A549 (cell line): Measurements from ENCODE around the gene NDUFA12. TPM values are rescaled to one million over a fixed set of nuclear protein-coding genes. Genes with fewer than 3 reads are reported as not detected.

ENCODE experiments used
- ATAC-seq, 2 experiments: fragments of 200-7000 bp in 1 of 2; fragments of >200 bp in 1 of 2; cut with Nextera tagmentation in 1 of 2; cut with Tn5 transposase in 1 of 2; 3 replicates each; pipeline versions ENCODE4 v1.8.0 to v1.9.1; 2018 to 2020; ENCODE audit warnings: mild to moderate bottlenecking in 1 of 2, moderate library complexity in 1 of 2
- CTCF ChIA-PET: fragments of 300-600 bp; sonication (Branson Sonifier 250); formaldehyde crosslinking; extraction: SDS; loops from one replicate; lab custom pipeline; 2021; ENCODE audit warnings: antibody characterized with exemption, inconsistent platforms; lab: Yijun Ruan, JAX
- POLR2A ChIA-PET: fragments of 350-600 bp; formaldehyde crosslinking; extraction: SDS; loops from one replicate; lab custom pipeline; 2021; ENCODE audit warnings: antibody characterized with exemption, inconsistent platforms; lab: Yijun Ruan, JAX
- DNase-seq, 2 experiments: peaks; one replicate each; pipeline versions ENCODE4 v3.0.0 to v3.0.0-alpha.2; 2011 to 2016; ENCODE audit warnings: low read depth in 1 of 2, low spot score in 1 of 2
- FAIRE-seq: peaks from 2 replicates; lab custom pipeline; 2011; peaks lifted over from hg19 to GRCh38; lab: Jason Lieb, UNC
- H3K27ac ChIP-seq, 2 experiments: fragments of >200 bp; sonication (Bioruptor Twin); formaldehyde crosslinking; 3 replicates each; pipeline ENCODE4 v1.5.1; 2016 to 2017
- H3K4me1 ChIP-seq: fragments of >200 bp; sonication (Bioruptor Twin); formaldehyde crosslinking; 3 replicates; pipeline ENCODE4 v1.6.1; 2016
- H3K4me2 ChIP-seq: fragments of >200 bp; sonication (Bioruptor Twin); formaldehyde crosslinking; 3 replicates; pipeline ENCODE4 v1.6.1; 2016
- H3K4me3 ChIP-seq: fragments of >200 bp; sonication (Bioruptor Twin); formaldehyde crosslinking; 3 replicates; pipeline ENCODE4 v1.5.1; 2016
- H3K9me3 ChIP-seq: fragments of >200 bp; sonication (Bioruptor Twin); formaldehyde crosslinking; 3 replicates; pipeline ENCODE4 v1.6.1; 2016
- ATOH8 ChIP-seq: fragments of 250-450 bp; sonication (Bioruptor Pico); IDR thresholded peaks from 2 replicates; pipeline ENCODE4 v1.5.0; 2020; ENCODE audit warnings: low read depth, mild to moderate bottlenecking, moderate library complexity
- BCL3 ChIP-seq: fragments of >200 bp; sonication (Bioruptor Twin); formaldehyde crosslinking; IDR thresholded peaks from 3 replicates; pipeline ENCODE4 v1.6.1; 2016
- CEBPB ChIP-seq, 2 experiments: fragments of >200 bp in 1 of 2; sonication (Bioruptor Twin) in 1 of 2; formaldehyde crosslinking in 1 of 2; IDR thresholded peaks; 2 replicates each; pipeline ENCODE4 v1.6.1; 2012 to 2016
- EHMT2 ChIP-seq: fragments of 200-600 bp; sonication (generic); IDR thresholded peaks from 2 replicates; pipeline ENCODE4 v1.6.1; 2016; ENCODE audit warnings: antibody characterized with exemption, low read depth, mild to moderate bottlenecking, moderate library complexity
- ELK1 ChIP-seq: fragments of 150-350 bp; IDR thresholded peaks from 2 replicates; pipeline ENCODE4 v1.6.1; 2014; ENCODE audit warnings: low read depth, mild to moderate bottlenecking, low read length
- FOSL2 ChIP-seq, 2 experiments: fragments of 450-650 bp in 1 of 2; fragments of >200 bp in 1 of 2; sonication (Bioruptor Twin) in 1 of 2; formaldehyde crosslinking; IDR thresholded peaks; 2 replicates each; pipeline versions ENCODE4 v1.5.0 to v1.6.1; 2016 to 2020; ENCODE audit warnings: mild to moderate bottlenecking in 1 of 2, moderate library complexity in 1 of 2
- HDAC2 ChIP-seq: fragments of 200-600 bp; sonication (generic); IDR thresholded peaks from 2 replicates; pipeline ENCODE4 v1.6.1; 2016
- JUN ChIP-seq, 2 experiments: fragments of >200 bp; sonication (Bioruptor Twin); formaldehyde crosslinking; IDR thresholded peaks; 2 replicates in 1 of 2; 3 replicates in 1 of 2; pipeline ENCODE4 v1.6.1; 2016 to 2017
- MAFK ChIP-seq: fragments of 450-650 bp; IDR thresholded peaks from 2 replicates; pipeline ENCODE4 v1.6.1; 2014; ENCODE audit not compliant: partially characterized antibody
- NPAS2 ChIP-seq: fragments of 250-450 bp; sonication (Bioruptor Pico); IDR thresholded peaks from 2 replicates; pipeline ENCODE4 v1.8.0; 2022; ENCODE audit warnings: mild to moderate bottlenecking, moderate library complexity, borderline replicate concordance
- NR3C1 ChIP-seq: fragments of >200 bp; sonication (Bioruptor Twin); formaldehyde crosslinking; IDR thresholded peaks from 3 replicates; pipeline ENCODE4 v1.6.1; 2017
- PHF8 ChIP-seq: fragments of 200-600 bp; sonication (generic); IDR thresholded peaks from 2 replicates; pipeline ENCODE4 v1.6.1; 2016; ENCODE audit warnings: low read depth, mild to moderate bottlenecking, antibody characterized with exemption, moderate library complexity, borderline replicate concordance
- RARB ChIP-seq: fragments of 250-450 bp; sonication (Bioruptor Pico); IDR thresholded peaks from 2 replicates; pipeline ENCODE4 v1.8.0; 2021; ENCODE audit warnings: mild to moderate bottlenecking, moderate library complexity
- RNF2 ChIP-seq: fragments of 200-600 bp; sonication (generic); IDR thresholded peaks from 2 replicates; pipeline ENCODE4 v1.6.1; 2016; ENCODE audit warnings: low read depth, mild to moderate bottlenecking, antibody characterized with exemption, moderate library complexity, borderline replicate concordance
- SREBF2 ChIP-seq: fragments of 450-650 bp; IDR thresholded peaks from 2 replicates; pipeline ENCODE4 v1.6.1; 2014; ENCODE audit warnings: mild to moderate bottlenecking, moderate library complexity
- TFCP2L1 ChIP-seq: fragments of 250-450 bp; sonication (Bioruptor Pico); IDR thresholded peaks from 2 replicates; pipeline ENCODE4 v1.5.0; 2021; ENCODE audit warnings: mild to moderate bottlenecking
- TP53 ChIP-seq: fragments of 250-450 bp; sonication (Bioruptor Pico); IDR thresholded peaks from 2 replicates; pipeline ENCODE4 v1.5.0; 2021; ENCODE audit warnings: mild to moderate bottlenecking, moderate library complexity
- ZNF302 ChIP-seq: fragments of 250-450 bp; sonication (Bioruptor Pico); IDR thresholded peaks from 2 replicates; pipeline ENCODE4 v1.9.0; 2021; ENCODE audit warnings: inconsistent platforms, mild to moderate bottlenecking, moderate library complexity
- WGBS: methylation state at CpG from one replicate; pipeline ENCODE4 v1.1.6; 2017; ENCODE audit errors: missing lambda C conversion rate; 5-methylcytosine and 5-hydroxymethylcytosine counted together
- polyA plus RNA-seq, 4 experiments: library from polyadenylated mRNA; depleted of rRNA in 3 of 4; stranded (reverse); fragments of >200 nt; fragmentation: RNase III in 1 of 4; extraction: RNeasy Plus Mini Kit Qiagen cat#74134 plus additional on column Dnase treatment in 1 of 4; gene quantifications; 2 replicates in 3 of 4; 3 replicates in 1 of 4; pipeline ENCODE4 v1.2.3, GENCODE V29; 2011 to 2017
- TF ChIP-seq, protein P1 (sequence below): fragments of >200 bp; sonication (Bioruptor Twin); formaldehyde crosslinking; IDR thresholded peaks from 2 replicates; pipeline ENCODE4 v1.6.1; 2016

NDUFA12 gene
- polyA plus RNA-seq, 2 of the 4 experiments (the other 2 are of a cell fraction), result 207 to 257 TPM

DNA sequence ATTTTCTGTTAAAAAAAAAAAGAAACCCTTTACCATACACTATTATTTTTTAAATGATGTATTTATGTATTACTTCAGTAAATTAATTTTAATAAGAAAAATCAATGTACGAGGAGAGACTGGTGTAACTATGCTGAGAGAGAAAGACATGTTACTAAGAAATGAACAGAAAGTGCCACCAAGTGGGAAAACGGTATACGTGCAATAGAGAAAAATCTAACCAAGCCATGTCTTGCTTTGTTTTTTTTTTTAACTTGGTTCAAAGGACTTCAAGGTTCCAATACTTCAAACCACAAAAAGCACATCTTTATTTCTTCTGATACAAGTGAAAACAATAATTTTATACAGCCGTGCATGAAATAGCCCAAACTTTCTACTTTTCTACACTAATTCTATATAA lies 22.9 kb downstream of the NDUFA12 start (continued):
- TF ChIP-seq EHMT2, result no peak
- TF ChIP-seq RNF2, result no peak
- no peak for TF ChIP-seq PHF8
- TF ChIP-seq FOSL2 (IDR thresholded peaks at IDR 0.05), result no peak
- no peak for TF ChIP-seq FOSL2 (CRISPR knock-in tag; IDR thresholded peaks at IDR 0.05)
- TF ChIP-seq, protein P1, sequence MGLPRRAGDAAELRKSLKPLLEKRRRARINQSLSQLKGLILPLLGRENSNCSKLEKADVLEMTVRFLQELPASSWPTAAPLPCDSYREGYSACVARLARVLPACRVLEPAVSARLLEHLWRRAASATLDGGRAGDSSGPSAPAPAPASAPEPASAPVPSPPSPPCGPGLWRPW, result no peak
- TF ChIP-seq NR3C1, result no peak
- no peak for TF ChIP-seq CEBPB (IDR thresholded peaks at IDR 0.05)

- Histone ChIP-seq H3K27ac (no peak overlapping the region), H3K4me1 (no peaks in the 10 kb centered on the region), H3K4me3 (no peak overlapping the region), H3K9me3 (no peaks in the 10 kb centered on the region), H3K4me2 (no peak overlapping the region)
- POLR2A ChIA-PET, result no interaction called here
- TF ChIP-seq TFCP2L1 (CRISPR knock-in tag) (no peak), JUN (IDR thresholded peaks at IDR 0.05) (no peak), HDAC2 (no peak), TP53 (CRISPR knock-in tag) (no peak), ELK1 (no peak), ATOH8 (CRISPR knock-in tag) (no peak), BCL3 (no peak), SREBF2 (no peak), NR3C1 (no peak), RARB (no peak)
- ATAC-seq (no peak), FAIRE-seq (no peak), DNase-seq (no peak)
- CTCF ChIA-PET, result interaction anchor here (1.0 to 1.3 kb wide), 2 partner anchors 176 to 356 kb away, joined by 3 read pairs; no protein-coding TSS in a partner anchor
- 90% methylated on average over 4 of the region's 4 CpGs for WGBS
Measured at GRCh38 chr12:94979941-94980340, 23.6 kb downstream of the NDUFA12 start.

DNA sequence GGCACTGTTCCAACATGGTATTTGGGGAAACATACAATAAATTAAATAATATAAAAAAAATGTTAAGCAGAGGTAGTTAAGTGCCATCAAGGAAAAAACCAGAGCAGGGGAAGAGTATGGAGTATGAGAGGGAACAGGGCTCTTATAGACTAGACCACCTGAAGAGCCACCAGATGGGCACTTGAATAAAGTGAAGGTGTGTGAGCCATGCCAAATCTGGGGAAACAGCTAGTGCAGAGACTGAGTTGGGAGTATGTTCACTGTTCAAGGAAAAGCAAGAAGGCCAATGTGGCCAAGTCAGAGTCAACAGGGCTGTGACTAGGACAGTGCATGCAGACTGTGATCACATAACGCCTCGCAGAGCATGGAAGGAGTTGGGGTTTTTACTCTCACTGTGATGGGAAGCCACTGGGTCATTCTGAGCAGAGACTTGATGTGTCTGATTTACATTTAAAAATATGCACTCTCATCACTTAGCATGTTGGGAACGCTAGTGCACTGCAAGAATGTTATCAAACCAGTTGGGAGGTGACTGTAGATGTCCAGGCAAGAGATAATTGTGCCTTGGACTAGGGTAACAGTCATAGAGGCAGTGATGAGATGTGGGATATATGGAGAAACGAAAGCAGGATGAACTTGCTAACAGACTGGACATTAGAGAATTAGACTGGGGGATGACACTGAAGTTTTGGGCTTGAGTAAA lies 25.6 kb downstream of the NDUFA12 start:
- TF ChIP-seq MAFK, result peak; percentile 22
- no peak for TF ChIP-seq NPAS2 (CRISPR knock-in tag)
- no peak for TF ChIP-seq ZNF302 (CRISPR knock-in tag)
- TF ChIP-seq, all 56 proteins: peak for 1
- no peak overlapping the region for H3K4me3 ChIP-seq
- CTCF ChIA-PET, result interaction anchor here (1.2 kb wide), 1 partner anchor 21 kb away, joined by 3 read pairs; no protein-coding TSS in a partner anchor
- no peaks in the 10 kb centered on the region for H3K9me3 ChIP-seq
- POLR2A ChIA-PET, result no interaction called here
- H3K27ac ChIP-seq, result no peak overlapping the region
- no peak overlapping the region for H3K4me2 ChIP-seq
- ATAC-seq, result no peak
- no peak for FAIRE-seq
- no peak for DNase-seq
- no peaks in the 10 kb centered on the region for H3K4me1 ChIP-seq
- 90% methylated on average over 4 of the region's 4 CpGs for WGBS
